GM21526 (cell line): ENCODE data around the gene TLR9.

Experiments used
- ATAC-seq: cut with Tn5 transposase; IDR thresholded peaks from one replicate; pipeline ENCODE4 v1.9.1; 2021; ENCODE audit warnings: moderate library complexity; ENCODE audit not compliant: unreplicated experiment, low FRiP score

Gene TLR9

GRCh38 chr3:52233108-52233591, 7.7 kb upstream of the TLR9 start:
- no peak for ATAC-seq

- no peak for ATAC-seq
These were observed 7.0 kb upstream of the TLR9 start for GRCh38 chr3:52232279-52233107.

GRCh38 chr3:52231502-52232278, 6.2 kb upstream of the TLR9 start:
- ATAC-seq, result no peak

- no peak for ATAC-seq
These were observed 5.5 kb upstream of the TLR9 start for GRCh38 chr3:52230889-52231499.

GRCh38 chr3:52230461-52230860, 5.0 kb upstream of the TLR9 start:
- ATAC-seq, result no peak

GRCh38 chr3:52229656-52230055, 4.2 kb upstream of the TLR9 start:
- no peak for ATAC-seq

- ATAC-seq, result no peak
These were observed 3.4 kb upstream of the TLR9 start for GRCh38 chr3:52228751-52229291.

GRCh38 chr3:52228266-52228665, 2.8 kb upstream of the TLR9 start:
- no peak for ATAC-seq

- no peak for ATAC-seq
These were observed 2.3 kb upstream of the TLR9 start for GRCh38 chr3:52227766-52228165.

GRCh38 chr3:52227117-52227516, 1.7 kb upstream of the TLR9 start:
- ATAC-seq, result no peak

- peak; percentile 6 for ATAC-seq
These were observed 878 bp upstream of the TLR9 start for GRCh38 chr3:52226229-52226817.

GRCh38 chr3:52223449-52224408, 1.7 kb downstream of the TLR9 start:
- no peak for ATAC-seq

- no peak for ATAC-seq
These were observed 2.9 kb downstream of the TLR9 start for GRCh38 chr3:52222319-52223221.

- ATAC-seq, result no peak
These were observed 3.7 kb downstream of the TLR9 start for GRCh38 chr3:52221563-52222318.

- ATAC-seq, result no peak
These were observed 4.3 kb downstream of the TLR9 start for GRCh38 chr3:52221141-52221562.

- ATAC-seq, result peak; percentile 46
These were observed 4.9 kb downstream of the TLR9 start for GRCh38 chr3:52220380-52221026.

GRCh38 chr3:52218937-52219650, 6.4 kb downstream of the TLR9 start:
- ATAC-seq, result no peak
